HCT116 (cell line): ENCODE results near the gene SPRY4. TPM values are rescaled to one million over a fixed set of nuclear protein-coding genes. Genes with fewer than 3 reads are reported as not detected.

Experiments
- ATAC-seq: fragments of 200-7000 bp; cut with Tn5 transposase; 2 replicates; pipeline ENCODE4 v1.9.1; 2020; ENCODE audit warnings: mild to moderate bottlenecking, moderate library complexity
- BruUV-seq: library from RNA; stranded (reverse); fragments of 400-500 nt; replicated peaks from 2 replicates; lab custom pipeline; 2021; lab: Mats Ljungman, UMichigan
- CTCF ChIA-PET: fragments of 300-600 bp; sonication (Branson Sonifier 250); formaldehyde crosslinking; loops from one replicate; lab custom pipeline; 2021; ENCODE audit warnings: antibody characterized with exemption; lab: Charles Lee
- POLR2A ChIA-PET: fragments of 300-600, 350-600 bp; sonication (Branson Sonifier 250); formaldehyde crosslinking; loops from one replicate; lab custom pipeline; 2021; ENCODE audit warnings: antibody characterized with exemption; lab: Charles Lee
- RAD21 ChIA-PET, 2 experiments: fragments of 300-600 bp; sonication (Branson Sonifier 250); formaldehyde crosslinking; loops; one replicate each; lab custom pipeline; 2023; ENCODE audit warnings: low total read pairs in 2 of 2; ENCODE audit not compliant: uncharacterized antibody in 2 of 2, unreplicated experiment in 2 of 2, low non-redundant PET in 1 of 2; lab: Charles Lee
- DNase-seq: peaks from one replicate; pipeline ENCODE4 v3.0.0-alpha.2; 2010; ENCODE audit warnings: low read depth, low spot score
- H2AFZ ChIP-seq: fragments of 200-600 bp; shearing (Covaris generic), sonication (generic); 2 replicates; pipeline ENCODE4 v1.6.1; 2017; ENCODE audit warnings: low read depth, mixed run types, mixed read lengths, antibody characterized with exemption, low read length; ENCODE audit not compliant: poor library complexity, severe bottlenecking
- H3K27ac ChIP-seq: 2 replicates; pipeline ENCODE4 v1.5.1; 2012; ENCODE audit warnings: low read depth, low read length
- H3K27me3 ChIP-seq: fragments of 200-600 bp; sonication (generic); 2 replicates; pipeline ENCODE4 v1.6.1; 2016; ENCODE audit warnings: mixed run types, low read length, mixed read lengths; ENCODE audit not compliant: insufficient read depth
- H3K36me3 ChIP-seq, 2 experiments: fragments of 200-500 bp in 1 of 2; fragments of 200-600 bp in 1 of 2; sonication (Bioruptor generic) in 1 of 2; sonication (generic) in 1 of 2; 2 replicates each; pipeline versions ENCODE4 v1.5.1 to v1.6.1; 2014 to 2016; ENCODE audit warnings: low read length in 2 of 2, inconsistent platforms in 1 of 2, mixed read lengths in 1 of 2, mixed run types in 1 of 2; ENCODE audit not compliant: insufficient read depth in 2 of 2, control insufficient read depth in 1 of 2
- H3K4me1 ChIP-seq, 2 experiments: fragments of 200-600 bp in 1 of 2; sonication (generic) in 1 of 2; 2 replicates each; pipeline versions ENCODE4 v1.5.1 to v1.6.1; 2012 to 2017; ENCODE audit warnings: low read length in 2 of 2, inconsistent platforms in 1 of 2, mild to moderate bottlenecking in 1 of 2, mixed read lengths in 1 of 2, mixed run types in 1 of 2, moderate library complexity in 1 of 2; ENCODE audit not compliant: insufficient read depth in 2 of 2, control insufficient read depth in 1 of 2
- H3K4me2 ChIP-seq: fragments of 200-600 bp; sonication (generic); 2 replicates; pipeline ENCODE4 v1.6.1; 2017; ENCODE audit warnings: mixed run types, low read length, mixed read lengths
- H3K4me3 ChIP-seq, 2 experiments: fragments of 200-600 bp in 1 of 2; sonication (generic) in 1 of 2; replicated peaks in 1 of 2; 2 replicates each; pipeline ENCODE4 v1.5.1; 2011 to 2016; ENCODE audit warnings: low read length in 2 of 2, control low read depth in 1 of 2, low read depth in 1 of 2, mild to moderate bottlenecking in 1 of 2, mixed read lengths in 1 of 2, mixed run types in 1 of 2
- H3K79me2 ChIP-seq: fragments of 200-600 bp; sonication (generic); 2 replicates; pipeline ENCODE4 v1.6.1; 2017; ENCODE audit warnings: mild to moderate bottlenecking, mixed run types, low read length, moderate library complexity, mixed read lengths; ENCODE audit not compliant: insufficient read depth
- H3K9ac ChIP-seq: fragments of 200-600 bp; sonication (generic); 2 replicates; pipeline ENCODE4 v1.6.1; 2016; ENCODE audit warnings: low read length, mixed read lengths
- H3K9me2 ChIP-seq: fragments of 200-600 bp; sonication (generic), shearing (Covaris generic); 2 replicates; pipeline ENCODE4 v1.6.1; 2017; ENCODE audit warnings: mixed run types, mild to moderate bottlenecking, moderate library complexity; ENCODE audit not compliant: insufficient read depth
- H3K9me3 ChIP-seq, 2 experiments: fragments of 200-500 bp in 1 of 2; fragments of 200-600 bp in 1 of 2; sonication (Bioruptor generic) in 1 of 2; sonication (generic) in 1 of 2; 2 replicates each; pipeline ENCODE4 v1.6.1; 2014 to 2017; ENCODE audit warnings: low read length in 2 of 2, mixed read lengths in 2 of 2, inconsistent platforms in 1 of 2, low read depth in 1 of 2, mild to moderate bottlenecking in 1 of 2, mixed run types in 1 of 2, moderate library complexity in 1 of 2; ENCODE audit not compliant: control insufficient read depth in 1 of 2, insufficient read depth in 1 of 2
- H4K20me1 ChIP-seq: fragments of 200-600 bp; sonication (generic), shearing (Covaris generic); 2 replicates; pipeline ENCODE4 v1.6.1; 2017; ENCODE audit warnings: mixed run types, mild to moderate bottlenecking, moderate library complexity; ENCODE audit not compliant: insufficient read depth
- ELF1 ChIP-seq: IDR thresholded peaks from 2 replicates; pipeline ENCODE4 v1.6.1; 2012; ENCODE audit warnings: low read depth, borderline replicate concordance
- EZH2 ChIP-seq: fragments of 200-600 bp; sonication (generic); IDR thresholded peaks from 2 replicates; pipeline ENCODE4 v1.6.1; 2017; ENCODE audit warnings: antibody characterized with exemption, mixed run types
- EZH2phosphoT487 ChIP-seq: fragments of 200-600 bp; IDR thresholded peaks from 2 replicates; pipeline ENCODE4 v1.6.1; 2018; ENCODE audit warnings: antibody characterized with exemption, borderline replicate concordance
- FOSL1 ChIP-seq: IDR thresholded peaks from 2 replicates; pipeline ENCODE4 v1.6.1; 2012; ENCODE audit warnings: low read depth
- POLR2A ChIP-seq: IDR thresholded peaks from 2 replicates; pipeline ENCODE4 v1.7.0; 2011; ENCODE audit warnings: borderline replicate concordance; ENCODE audit not compliant: insufficient read depth, insufficient read length; ENCODE audit errors: extremely low read depth
- POLR2AphosphoS5 ChIP-seq: IDR thresholded peaks from 2 replicates; pipeline ENCODE4 v1.6.1; 2011; ENCODE audit warnings: mild to moderate bottlenecking, low read depth, low read length, moderate library complexity
- RAD21 ChIP-seq: IDR thresholded peaks from 2 replicates; pipeline ENCODE4 v1.6.1; 2012; ENCODE audit warnings: low read depth, mild to moderate bottlenecking
- SIN3A ChIP-seq: IDR thresholded peaks from 2 replicates; pipeline ENCODE4 v1.6.1; 2012; ENCODE audit warnings: low read depth
- SP1 ChIP-seq: IDR thresholded peaks from 2 replicates; pipeline ENCODE4 v1.6.1; 2012; ENCODE audit warnings: low read depth
- SRF ChIP-seq: IDR thresholded peaks from 2 replicates; pipeline ENCODE4 v1.6.1; 2012; ENCODE audit warnings: low read depth
- TCF7L2 ChIP-seq: IDR thresholded peaks from 2 replicates; pipeline ENCODE4 v1.7.0; 2011; ENCODE audit warnings: borderline replicate concordance, inconsistent platforms; ENCODE audit not compliant: insufficient read depth, insufficient read length; ENCODE audit errors: extremely low read depth
- ZFX ChIP-seq: fragments of 450-650 bp; IDR thresholded peaks from 2 replicates; pipeline ENCODE4 v1.6.1; 2017
- ZNF274 ChIP-seq: fragments of 200-500 bp; sonication (Bioruptor generic); IDR thresholded peaks from 2 replicates; pipeline ENCODE4 v1.6.1; 2014; ENCODE audit warnings: mild to moderate bottlenecking, low read depth, low read length, inconsistent platforms
- intact Hi-C: fragments of 100-400 bp; cut with micrococcal nuclease; formaldehyde crosslinking; loops from 2 replicates; pipeline ENCODE4 v1.10.0; 2022
- total RNA-seq: library from RNA; stranded (reverse); gene quantifications from one replicate; pipeline ENCODE4 v1.2.1, GENCODE V29; 2021; ENCODE audit not compliant: unreplicated experiment
- TF ChIP-seq, protein P1 (sequence below): IDR thresholded peaks from 2 replicates; pipeline ENCODE4 v1.6.1; 2012; ENCODE audit warnings: low read depth
- TF ChIP-seq, protein P2 (sequence below): IDR thresholded peaks from 2 replicates; pipeline ENCODE4 v1.6.1; 2012
- TF ChIP-seq, protein P3 (sequence below): IDR thresholded peaks from 2 replicates; pipeline ENCODE4 v1.6.1; 2011; ENCODE audit warnings: mild to moderate bottlenecking, low read length, moderate library complexity; ENCODE audit not compliant: insufficient replicate concordance; ENCODE audit errors: extremely low read depth

Gene SPRY4
- total RNA-seq, 1 experiment from 2014 or later = 112 TPM

DNA sequence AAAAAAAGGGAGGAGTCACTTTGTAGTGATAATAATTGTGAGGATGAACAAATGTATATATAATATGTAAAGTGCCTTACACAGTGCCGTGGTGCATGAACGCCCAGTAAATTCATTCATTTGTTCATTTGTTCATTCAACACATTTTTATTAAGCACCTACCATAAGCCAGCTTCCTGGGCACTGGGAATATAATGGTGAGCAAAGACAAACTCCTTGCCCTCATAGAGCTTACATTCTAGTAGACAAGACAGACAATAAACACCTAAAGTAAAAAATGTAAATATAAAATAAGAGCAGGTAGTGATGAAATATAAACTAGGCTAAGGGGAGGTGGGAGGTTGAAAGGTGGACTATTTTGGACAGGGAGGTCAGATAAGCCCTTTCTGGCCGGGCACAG lies 32.0 kb downstream of the SPRY4 start:
- POLR2A ChIA-PET = no interaction called here
- CTCF ChIA-PET = no interaction called here
- H3K36me3 ChIP-seq = peaks cover 0 to 4% of the 10 kb centered on the region in 2 experiments; a peak in 1 of 4 replicates

DNA sequence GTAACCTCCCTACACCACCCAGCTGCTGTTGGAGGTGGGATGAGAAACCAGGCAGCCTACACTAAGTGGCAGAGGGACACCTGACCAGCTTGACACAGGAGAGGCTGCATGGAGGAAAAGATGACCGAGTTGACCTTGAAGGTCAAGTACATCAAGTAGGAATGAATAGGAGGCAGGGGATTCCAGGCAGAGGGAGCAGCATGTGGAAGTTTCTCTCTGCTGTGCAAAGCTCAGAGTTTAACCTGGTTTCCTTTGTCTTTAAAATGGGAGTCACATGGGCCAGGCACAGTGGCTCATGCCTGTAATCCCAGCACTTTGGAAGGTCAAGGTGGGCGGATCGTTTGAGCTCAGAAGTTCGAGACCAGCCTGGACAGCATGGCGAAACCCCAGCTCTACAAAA lies 32.6 kb downstream of the SPRY4 start:
- no peaks in the 10 kb centered on the region for H3K27me3 ChIP-seq
- RAD21 ChIA-PET = no interaction called here
- CTCF ChIA-PET = no interaction called here
- TF ChIP-seq EZH2phosphoT487 (no peak), SP1 (no peak), TCF7L2 (no peak), ELF1 (no peak), EZH2 (no peak), SIN3A (no peak), SRF (no peak), RAD21 (no peak), ZFX (no peak), POLR2A (no peak), FOSL1 (no peak)
- TF ChIP-seq, protein P1, sequence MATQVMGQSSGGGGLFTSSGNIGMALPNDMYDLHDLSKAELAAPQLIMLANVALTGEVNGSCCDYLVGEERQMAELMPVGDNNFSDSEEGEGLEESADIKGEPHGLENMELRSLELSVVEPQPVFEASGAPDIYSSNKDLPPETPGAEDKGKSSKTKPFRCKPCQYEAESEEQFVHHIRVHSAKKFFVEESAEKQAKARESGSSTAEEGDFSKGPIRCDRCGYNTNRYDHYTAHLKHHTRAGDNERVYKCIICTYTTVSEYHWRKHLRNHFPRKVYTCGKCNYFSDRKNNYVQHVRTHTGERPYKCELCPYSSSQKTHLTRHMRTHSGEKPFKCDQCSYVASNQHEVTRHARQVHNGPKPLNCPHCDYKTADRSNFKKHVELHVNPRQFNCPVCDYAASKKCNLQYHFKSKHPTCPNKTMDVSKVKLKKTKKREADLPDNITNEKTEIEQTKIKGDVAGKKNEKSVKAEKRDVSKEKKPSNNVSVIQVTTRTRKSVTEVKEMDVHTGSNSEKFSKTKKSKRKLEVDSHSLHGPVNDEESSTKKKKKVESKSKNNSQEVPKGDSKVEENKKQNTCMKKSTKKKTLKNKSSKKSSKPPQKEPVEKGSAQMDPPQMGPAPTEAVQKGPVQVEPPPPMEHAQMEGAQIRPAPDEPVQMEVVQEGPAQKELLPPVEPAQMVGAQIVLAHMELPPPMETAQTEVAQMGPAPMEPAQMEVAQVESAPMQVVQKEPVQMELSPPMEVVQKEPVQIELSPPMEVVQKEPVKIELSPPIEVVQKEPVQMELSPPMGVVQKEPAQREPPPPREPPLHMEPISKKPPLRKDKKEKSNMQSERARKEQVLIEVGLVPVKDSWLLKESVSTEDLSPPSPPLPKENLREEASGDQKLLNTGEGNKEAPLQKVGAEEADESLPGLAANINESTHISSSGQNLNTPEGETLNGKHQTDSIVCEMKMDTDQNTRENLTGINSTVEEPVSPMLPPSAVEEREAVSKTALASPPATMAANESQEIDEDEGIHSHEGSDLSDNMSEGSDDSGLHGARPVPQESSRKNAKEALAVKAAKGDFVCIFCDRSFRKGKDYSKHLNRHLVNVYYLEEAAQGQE = no peak
- TF ChIP-seq, protein P2, sequence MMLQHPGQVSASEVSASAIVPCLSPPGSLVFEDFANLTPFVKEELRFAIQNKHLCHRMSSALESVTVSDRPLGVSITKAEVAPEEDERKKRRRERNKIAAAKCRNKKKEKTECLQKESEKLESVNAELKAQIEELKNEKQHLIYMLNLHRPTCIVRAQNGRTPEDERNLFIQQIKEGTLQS = no peak
- TF ChIP-seq, protein P3, sequence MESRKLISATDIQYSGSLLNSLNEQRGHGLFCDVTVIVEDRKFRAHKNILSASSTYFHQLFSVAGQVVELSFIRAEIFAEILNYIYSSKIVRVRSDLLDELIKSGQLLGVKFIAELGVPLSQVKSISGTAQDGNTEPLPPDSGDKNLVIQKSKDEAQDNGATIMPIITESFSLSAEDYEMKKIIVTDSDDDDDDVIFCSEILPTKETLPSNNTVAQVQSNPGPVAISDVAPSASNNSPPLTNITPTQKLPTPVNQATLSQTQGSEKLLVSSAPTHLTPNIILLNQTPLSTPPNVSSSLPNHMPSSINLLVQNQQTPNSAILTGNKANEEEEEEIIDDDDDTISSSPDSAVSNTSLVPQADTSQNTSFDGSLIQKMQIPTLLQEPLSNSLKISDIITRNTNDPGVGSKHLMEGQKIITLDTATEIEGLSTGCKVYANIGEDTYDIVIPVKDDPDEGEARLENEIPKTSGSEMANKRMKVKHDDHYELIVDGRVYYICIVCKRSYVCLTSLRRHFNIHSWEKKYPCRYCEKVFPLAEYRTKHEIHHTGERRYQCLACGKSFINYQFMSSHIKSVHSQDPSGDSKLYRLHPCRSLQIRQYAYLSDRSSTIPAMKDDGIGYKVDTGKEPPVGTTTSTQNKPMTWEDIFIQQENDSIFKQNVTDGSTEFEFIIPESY = no peak

More for the DNA sequence above, 32.0 kb downstream of the SPRY4 start:
- Histone ChIP-seq H4K20me1 (no peaks in the 10 kb centered on the region; the same call in 1 of the 2 replicates), H3K27ac (no peak overlapping the region), H3K9me3 (no peaks in the 10 kb centered on the region), H3K9me2 (no peaks in the 10 kb centered on the region), H3K9ac (no peak overlapping the region), H3K4me3 (no peak overlapping the region), H3K4me2 (no peak overlapping the region), H3K4me1 (peaks cover 15 to 30% of the 10 kb centered on the region in 2 experiments), H3K79me2 (peaks cover 28% of the 10 kb centered on the region), H3K27me3 (no peaks in the 10 kb centered on the region), H2AFZ (no peak overlapping the region)
- no peak for TF ChIP-seq POLR2AphosphoS5
- TF ChIP-seq, protein P2 = no peak
- TF ChIP-seq POLR2A = no peak
- no peak for TF ChIP-seq ZNF274
- ATAC-seq (no peak), DNase-seq (no peak)
- RAD21 ChIA-PET = no interaction called here
- no TSS peak for BruUV-seq
- intact Hi-C loops = no loop called here

More for the DNA sequence above, 32.6 kb downstream of the SPRY4 start:
- no peak for ATAC-seq
- Histone ChIP-seq H3K9ac (no peak overlapping the region), H3K36me3 (peaks cover 0 to 4% of the 10 kb centered on the region in 2 experiments; a peak in 1 of 4 replicates), H3K4me1 (peaks cover 11 to 27% of the 10 kb centered on the region in 2 experiments; a peak in 3 of 4 replicates), H3K4me2 (no peak overlapping the region), H3K79me2 (peaks cover 23% of the 10 kb centered on the region), H3K4me3 (no peak overlapping the region), H4K20me1 (no peaks in the 10 kb centered on the region; the same call in 1 of the 2 replicates), H3K9me2 (no peaks in the 10 kb centered on the region), H3K27ac (no peak overlapping the region), H2AFZ (no peak overlapping the region), H3K9me3 (no peaks in the 10 kb centered on the region)
- no TSS peak for BruUV-seq
- DNase-seq = no peak
- POLR2A ChIA-PET = no interaction called here
- intact Hi-C loops = no loop called here
